ENCODE measurements around the gene KRTAP5-6.

Gene KRTAP5-6

GRCh38 chr11:1728301-1728700, 31.3 kb downstream of the KRTAP5-6 start:
- Mint-ChIP-seq H3K9me3 (peaks cover 9% of the 10 kb centered on the region), H3K36me3 (ENCODE audit: low read depth) (no peaks in the 10 kb centered on the region), H3K27ac (peak overlapping the region; percentile 85), H3K4me1 (ENCODE audit: low read depth) (peaks cover 53% of the 10 kb centered on the region), H3K4me3 (no peak overlapping the region), H3K27me3 (peaks cover 7% of the 10 kb centered on the region)

- peak overlapping the region; percentile 85 for H3K27ac Mint-ChIP-seq
- no peaks in the 10 kb centered on the region for H3K36me3 Mint-ChIP-seq (ENCODE audit: low read depth)
- H3K9me3 Mint-ChIP-seq, result peaks cover 9% of the 10 kb centered on the region
- H3K27me3 Mint-ChIP-seq, result peaks cover 9% of the 10 kb centered on the region
- peaks cover 61% of the 10 kb centered on the region for H3K4me1 Mint-ChIP-seq (ENCODE audit: low read depth)
- peak overlapping the region; percentile 58 for H3K4me3 Mint-ChIP-seq
Measured at GRCh38 chr11:1728931-1729691, 32.1 kb downstream of the KRTAP5-6 start.

DNA sequence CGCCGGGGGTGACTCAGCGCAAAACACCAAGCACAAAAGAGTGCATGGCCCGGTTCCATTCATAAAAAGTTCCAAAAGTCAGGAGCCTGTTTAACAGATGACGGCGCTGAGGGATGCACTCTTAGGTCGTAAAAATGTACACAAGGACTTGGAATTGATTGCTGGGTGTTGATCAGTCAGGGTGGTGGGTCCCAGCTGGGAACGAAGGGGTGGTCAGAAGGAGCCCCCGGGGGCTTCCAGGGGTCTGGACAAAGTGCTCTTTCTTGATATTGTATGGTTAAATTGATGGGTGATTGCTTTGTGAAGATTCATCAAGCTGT, 32.7 kb downstream of the KRTAP5-6 start:
- Mint-ChIP-seq H3K4me1 (ENCODE audit: low read depth) (peaks cover 65% of the 10 kb centered on the region), H3K9me3 (peaks cover 9% of the 10 kb centered on the region), H3K4me3 (peak overlapping the region; percentile 58), H3K36me3 (ENCODE audit: low read depth) (no peaks in the 10 kb centered on the region), H3K27me3 (peaks cover 9% of the 10 kb centered on the region), H3K27ac (peak overlapping the region; percentile 85)

DNA sequence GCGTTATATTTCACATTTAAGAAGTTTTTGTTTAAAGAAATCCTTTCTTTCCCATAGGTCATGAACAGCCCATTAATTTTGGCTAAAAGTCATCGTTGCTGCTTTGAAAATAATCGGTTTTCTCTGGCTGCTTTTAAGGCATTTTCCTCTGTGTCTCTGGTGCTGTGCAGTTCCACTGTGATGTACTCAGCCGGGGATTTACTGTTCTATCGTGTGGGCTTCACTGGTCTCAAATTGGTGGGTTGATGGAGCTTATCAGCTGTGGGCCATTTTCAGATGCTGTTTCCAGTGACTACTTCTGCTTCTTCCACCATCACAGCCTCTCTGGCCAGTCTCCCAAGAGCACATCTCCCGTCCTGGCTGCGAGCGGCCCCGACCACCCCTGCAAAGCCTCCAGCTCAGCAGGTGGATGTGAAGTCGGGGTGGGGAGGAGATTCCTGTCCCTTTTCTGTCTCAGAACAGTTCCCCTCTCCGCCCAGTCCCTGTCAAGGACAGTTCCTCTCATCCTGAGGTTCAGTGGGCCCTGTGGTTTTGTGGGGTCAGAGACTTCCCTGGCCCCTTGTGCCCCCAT, 33.1 kb downstream of the KRTAP5-6 start:
- Mint-ChIP-seq H3K36me3 (ENCODE audit: low read depth) (no peaks in the 10 kb centered on the region), H3K27me3 (peaks cover 9% of the 10 kb centered on the region), H3K4me3 (no peak overlapping the region), H3K4me1 (ENCODE audit: low read depth) (peaks cover 65% of the 10 kb centered on the region), H3K27ac (peak overlapping the region; percentile 56), H3K9me3 (peaks cover 9% of the 10 kb centered on the region)

DNA sequence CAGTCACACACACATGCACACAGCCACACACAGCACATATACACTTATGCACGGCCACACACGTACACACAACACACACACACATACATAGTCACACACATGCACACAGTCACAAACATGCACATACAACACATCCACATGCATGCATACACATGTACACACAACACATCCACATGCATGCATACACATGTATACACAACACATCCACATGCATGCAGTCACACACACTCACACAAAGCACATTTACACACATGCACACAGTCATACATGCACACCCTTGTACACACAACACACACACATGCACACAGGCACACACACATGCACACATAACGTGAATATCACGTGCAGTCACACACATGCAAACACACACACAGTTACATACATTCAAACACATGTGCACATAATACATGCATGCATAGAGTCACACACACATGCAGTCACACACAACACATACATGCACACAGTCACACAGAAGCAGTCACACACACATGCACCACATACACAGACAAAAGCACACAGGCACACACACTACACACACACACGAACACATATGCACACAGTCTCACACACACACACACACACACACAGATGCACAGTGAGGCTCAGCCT, 34.6 kb downstream of the KRTAP5-6 start:
- H3K27me3 Mint-ChIP-seq, result peaks cover 21% of the 10 kb centered on the region
- no peak overlapping the region for H3K27ac Mint-ChIP-seq
- H3K36me3 Mint-ChIP-seq (ENCODE audit: low read depth), result peaks cover 10% of the 10 kb centered on the region
- no peak overlapping the region for H3K4me3 Mint-ChIP-seq
- peaks cover 60% of the 10 kb centered on the region for H3K4me1 Mint-ChIP-seq (ENCODE audit: low read depth)
- H3K9me3 Mint-ChIP-seq, result peaks cover 21% of the 10 kb centered on the region

DNA sequence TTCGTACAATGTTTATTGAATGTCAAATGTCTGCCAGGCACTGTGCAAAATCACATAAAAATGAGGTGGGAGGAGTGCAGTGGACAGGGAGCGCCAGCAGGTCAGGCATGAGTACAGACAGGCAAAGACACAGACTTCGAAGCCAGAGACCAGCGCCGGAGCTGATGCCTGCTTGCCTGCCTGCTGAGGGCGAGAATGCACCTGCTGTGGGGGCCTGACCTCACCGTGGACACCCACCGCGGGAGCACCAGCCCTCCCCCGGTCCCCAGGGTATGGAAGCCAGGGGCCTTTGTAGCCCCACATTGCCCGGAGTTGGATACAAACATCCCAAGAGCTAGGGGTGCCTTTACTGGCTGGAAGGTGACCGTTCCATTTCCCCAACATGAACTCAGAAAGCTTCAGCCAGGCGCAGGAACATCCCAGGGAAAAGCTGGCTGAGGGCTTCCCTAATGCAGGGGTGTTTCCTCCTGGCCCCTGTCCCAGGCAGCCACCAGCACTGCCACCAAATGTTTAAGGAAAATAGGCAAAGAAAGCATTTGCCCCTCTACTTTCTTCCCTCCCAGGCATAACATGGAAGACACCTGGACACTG, 35.5 kb downstream of the KRTAP5-6 start:
- peaks cover 21% of the 10 kb centered on the region for H3K27me3 Mint-ChIP-seq
- no peak overlapping the region for H3K27ac Mint-ChIP-seq
- peaks cover 10% of the 10 kb centered on the region for H3K36me3 Mint-ChIP-seq (ENCODE audit: low read depth)
- peaks cover 50% of the 10 kb centered on the region for H3K4me1 Mint-ChIP-seq (ENCODE audit: low read depth)
- H3K9me3 Mint-ChIP-seq, result peaks cover 29% of the 10 kb centered on the region
- no peak overlapping the region for H3K4me3 Mint-ChIP-seq

- Mint-ChIP-seq H3K9me3 (peaks cover 33% of the 10 kb centered on the region), H3K36me3 (ENCODE audit: low read depth) (peaks cover 10% of the 10 kb centered on the region), H3K27me3 (peaks cover 22% of the 10 kb centered on the region), H3K4me1 (ENCODE audit: low read depth) (peaks cover 44% of the 10 kb centered on the region), H3K4me3 (no peak overlapping the region), H3K27ac (no peak overlapping the region)
Measured at GRCh38 chr11:1733009-1733715, 36.2 kb downstream of the KRTAP5-6 start.

GRCh38 chr11:1733716-1734640, 37.0 kb downstream of the KRTAP5-6 start:
- no peak overlapping the region for H3K27ac Mint-ChIP-seq
- no peak overlapping the region for H3K4me3 Mint-ChIP-seq
- peaks cover 26% of the 10 kb centered on the region for H3K27me3 Mint-ChIP-seq
- peaks cover 10% of the 10 kb centered on the region for H3K36me3 Mint-ChIP-seq (ENCODE audit: low read depth)
- H3K9me3 Mint-ChIP-seq, result peaks cover 33% of the 10 kb centered on the region
- H3K4me1 Mint-ChIP-seq (ENCODE audit: low read depth), result peaks cover 36% of the 10 kb centered on the region

GRCh38 chr11:1734641-1735081, 37.7 kb downstream of the KRTAP5-6 start:
- H3K9me3 Mint-ChIP-seq, result peaks cover 33% of the 10 kb centered on the region
- peaks cover 29% of the 10 kb centered on the region for H3K4me1 Mint-ChIP-seq (ENCODE audit: low read depth)
- peaks cover 26% of the 10 kb centered on the region for H3K27me3 Mint-ChIP-seq
- H3K4me3 Mint-ChIP-seq, result no peak overlapping the region
- H3K27ac Mint-ChIP-seq, result no peak overlapping the region
- H3K36me3 Mint-ChIP-seq (ENCODE audit: low read depth), result peaks cover 10% of the 10 kb centered on the region

DNA sequence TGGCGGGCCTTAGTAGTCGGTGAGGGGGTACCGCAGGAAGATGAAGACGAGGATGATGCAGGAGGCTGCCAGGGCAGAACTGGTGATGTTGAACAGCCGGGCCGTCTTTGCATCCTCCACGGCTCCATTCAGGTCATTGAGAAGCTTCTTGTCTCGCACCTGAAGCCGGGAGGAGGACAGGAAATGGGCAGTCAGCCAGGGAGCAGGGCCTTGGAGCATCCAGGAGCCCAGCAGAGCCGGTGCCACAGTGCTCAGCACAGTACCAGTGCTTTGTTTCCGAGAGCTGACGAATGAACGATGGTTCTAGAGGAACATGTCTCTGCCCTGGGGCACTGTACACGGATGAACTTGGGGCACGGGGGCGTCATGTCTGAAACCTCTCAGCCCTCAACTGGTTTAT, 38.3 kb downstream of the KRTAP5-6 start:
- H3K27ac Mint-ChIP-seq, result no peak overlapping the region
- peaks cover 33% of the 10 kb centered on the region for H3K9me3 Mint-ChIP-seq
- peaks cover 26% of the 10 kb centered on the region for H3K27me3 Mint-ChIP-seq
- peaks cover 10% of the 10 kb centered on the region for H3K36me3 Mint-ChIP-seq (ENCODE audit: low read depth)
- H3K4me3 Mint-ChIP-seq, result no peak overlapping the region
- peaks cover 23% of the 10 kb centered on the region for H3K4me1 Mint-ChIP-seq (ENCODE audit: low read depth)

DNA sequence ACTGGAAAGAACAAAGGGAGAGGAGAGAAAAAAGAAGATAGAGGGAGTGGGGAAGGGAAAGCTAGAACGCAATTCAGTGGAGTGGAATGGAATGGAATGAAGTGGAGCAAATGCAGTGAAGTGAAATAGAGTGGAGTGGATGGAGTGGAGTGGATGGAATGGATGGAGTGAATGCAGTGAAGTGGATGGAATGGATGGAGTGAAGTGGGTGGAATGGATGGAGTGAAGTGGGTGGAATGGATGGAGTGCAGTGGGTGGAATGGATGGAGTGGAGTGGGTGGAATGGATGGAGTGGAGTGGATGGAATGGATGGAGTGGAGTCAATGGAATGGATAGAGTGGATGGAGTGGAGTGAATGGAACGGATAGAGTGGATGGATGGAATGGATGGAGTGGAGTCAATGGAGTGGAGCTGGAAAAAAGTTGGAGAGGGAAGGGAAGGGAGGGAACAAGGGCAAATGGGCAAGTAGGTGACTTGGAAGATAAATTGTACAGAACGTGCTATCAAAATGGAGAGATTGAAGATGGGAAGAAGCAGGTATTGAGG, 39.5 kb downstream of the KRTAP5-6 start:
- Mint-ChIP-seq H3K4me1 (ENCODE audit: low read depth) (peaks cover 16% of the 10 kb centered on the region), H3K9me3 (peaks cover 26% of the 10 kb centered on the region), H3K27ac (no peak overlapping the region), H3K27me3 (peaks cover 23% of the 10 kb centered on the region), H3K36me3 (ENCODE audit: low read depth) (peaks cover 10% of the 10 kb centered on the region), H3K4me3 (no peak overlapping the region)

GRCh38 chr11:1737080-1737757, 40.2 kb downstream of the KRTAP5-6 start:
- Mint-ChIP-seq H3K4me3 (no peak overlapping the region), H3K27me3 (peaks cover 19% of the 10 kb centered on the region), H3K27ac (no peak overlapping the region)

GRCh38 chr11:1738380-1738779, 41.4 kb downstream of the KRTAP5-6 start:
- H3K4me3 Mint-ChIP-seq, result no peak overlapping the region
- no peak overlapping the region for H3K27ac Mint-ChIP-seq

More at GRCh38 chr11:1737080-1737757, 40.2 kb downstream of the KRTAP5-6 start:
- peaks cover 13% of the 10 kb centered on the region for H3K4me1 Mint-ChIP-seq (ENCODE audit: low read depth)
- H3K36me3 Mint-ChIP-seq (ENCODE audit: low read depth), result peaks cover 10% of the 10 kb centered on the region
- H3K9me3 Mint-ChIP-seq, result peaks cover 24% of the 10 kb centered on the region

More at GRCh38 chr11:1738380-1738779, 41.4 kb downstream of the KRTAP5-6 start:
- peaks cover 10% of the 10 kb centered on the region for H3K36me3 Mint-ChIP-seq (ENCODE audit: low read depth)
- peaks cover 19% of the 10 kb centered on the region for H3K27me3 Mint-ChIP-seq
- peaks cover 11% of the 10 kb centered on the region for H3K4me1 Mint-ChIP-seq (ENCODE audit: low read depth)
- H3K9me3 Mint-ChIP-seq, result peaks cover 24% of the 10 kb centered on the region

All from stimulated activated naive CD8-positive, alpha-beta T cell treated with anti-CD3 and anti-CD28 coated beads, Interleukin-15, Interleukin-2, amounts not matched to agents 100 ng/mL and 50 ng/mL, for 24 hours (primary cell).